ENCODE measurements around the gene DNAJA3.

- TF ChIP-seq HMGXB4 (CRISPR knock-in tag; IDR thresholded peaks at IDR 0.05) (no peak), CTCF (IDR thresholded peaks at IDR 0.05) (no peak), NFATC4 (CRISPR knock-in tag; IDR thresholded peaks at IDR 0.05) (no peak), MAX (CRISPR knock-in tag; IDR thresholded peaks at IDR 0.05) (no peak), CBFB (CRISPR knock-in tag; IDR thresholded peaks at IDR 0.05; ENCODE audit: low read depth) (no peak), ZNF121 (CRISPR knock-in tag; IDR thresholded peaks at IDR 0.05) (no peak), ZBTB21 (CRISPR knock-in tag; IDR thresholded peaks at IDR 0.05; ENCODE audit: borderline replicate concordance) (no peak), ARID4B (CRISPR knock-in tag; IDR thresholded peaks at IDR 0.05; ENCODE audit: borderline replicate concordance) (no peak; the same call in 1 of the 2 replicates), TCF7 (CRISPR knock-in tag; IDR thresholded peaks at IDR 0.05; ENCODE audit: low read depth) (no peak)
Observed at GRCh38 chr16:4401094-4401501, 24.6 kb upstream of the DNAJA3 start.
